GM13976 (cell line): Measurements from ENCODE around the gene PTPRE.
"Not testable (repeated sequence)": the region's sequence is repeated elsewhere in the genome, so short reads cannot be mapped to it uniquely, and the experiment has no call there.

Source experiments
- DNase-seq: peaks from one replicate; pipeline ENCODE4 v3.0.0; 2012; ENCODE audit warnings: low spot score
- CTCF ChIP-seq: IDR thresholded peaks from 2 replicates; pipeline ENCODE4 v1.5.1; 2012; ENCODE audit warnings: borderline replicate concordance, mild to moderate bottlenecking; ENCODE audit not compliant: insufficient read depth; ENCODE audit errors: extremely low read depth, missing control alignments, control extremely low read depth
- in situ Hi-C: fragments of 300-500 bp; cut with MboI; formaldehyde crosslinking; loops from one replicate; pipeline ENCODE4 v1.12.0; 2022; ENCODE audit warnings: low sequenced_read_pairs, mixed read lengths, inconsistent platforms; ENCODE audit not compliant: unreplicated experiment

PTPRE gene

DNA sequence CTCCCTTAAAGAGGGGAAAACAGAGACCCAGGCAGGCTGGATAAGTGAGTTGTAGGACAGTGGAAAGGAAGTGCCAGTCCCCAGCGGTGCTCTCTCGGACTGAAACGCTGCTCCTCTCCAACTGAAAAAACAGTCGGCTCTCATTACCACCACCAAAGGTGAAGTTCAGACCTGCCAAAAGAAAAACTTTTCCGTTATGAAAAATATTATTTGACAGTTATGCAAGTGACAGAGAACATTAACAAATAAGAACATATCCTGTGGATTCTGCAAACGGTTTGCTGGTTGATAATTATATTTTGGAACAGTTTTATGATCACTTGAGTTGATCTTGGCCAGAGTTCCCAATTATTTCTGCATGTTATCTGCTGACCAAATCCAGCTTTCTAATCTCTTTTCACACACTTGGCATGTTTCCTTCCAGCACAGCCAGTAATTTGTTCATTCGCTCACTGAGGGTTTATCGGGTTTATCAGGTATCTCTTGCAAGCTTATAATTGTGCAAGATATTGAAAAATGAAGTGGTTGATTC is 82.6 kb downstream of the PTPRE start:
- DNase-seq: no peak
- in situ Hi-C loops: no loop called here
- TF ChIP-seq CTCF: no peak

- DNase-seq, in situ Hi-C loops: not testable (repeated sequence)
Measured at GRCh38 chr10:127990132-127990788, 83.4 kb downstream of the PTPRE start.

- no peak for DNase-seq
- no peak for TF ChIP-seq CTCF
- in situ Hi-C loops: no loop called here
Measured at GRCh38 chr10:127990846-127991542, 84.1 kb downstream of the PTPRE start.

DNA sequence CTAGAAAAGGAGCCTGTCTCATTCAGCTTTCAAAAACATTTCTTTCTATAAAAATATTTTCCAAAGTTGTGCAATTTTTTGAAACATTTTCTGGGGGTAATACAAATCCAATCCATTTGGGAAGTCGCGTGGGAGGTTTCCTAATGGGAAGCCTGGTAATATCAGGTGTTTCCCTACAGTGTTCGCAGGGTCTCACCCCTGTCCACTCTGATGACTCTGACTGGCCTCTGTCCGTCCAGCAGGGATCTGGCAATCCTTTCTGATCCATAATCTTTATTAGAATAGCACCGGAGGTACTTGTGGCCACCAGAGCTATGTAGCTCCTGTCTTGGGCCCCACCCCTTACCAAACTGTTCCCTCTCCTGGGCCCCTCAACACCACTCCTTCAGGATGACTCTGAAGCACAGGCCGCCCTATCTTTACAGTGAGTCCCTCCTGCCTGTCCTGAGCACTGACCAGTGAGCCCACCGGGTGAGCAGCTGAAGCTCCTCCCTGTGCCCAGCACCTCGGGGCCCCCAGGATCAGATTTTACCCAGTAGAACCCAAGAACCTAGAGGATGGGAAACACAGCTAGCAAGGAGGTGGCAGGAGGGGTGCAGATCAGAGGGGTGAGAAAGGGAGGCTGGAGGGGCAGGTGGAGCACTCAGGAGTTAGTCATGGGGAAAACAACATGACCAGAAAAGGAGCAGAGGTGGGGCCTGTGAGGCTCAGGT is 84.8 kb downstream of the PTPRE start:
- no peak for TF ChIP-seq CTCF
- in situ Hi-C loops: no loop called here
- no peak for DNase-seq

DNA sequence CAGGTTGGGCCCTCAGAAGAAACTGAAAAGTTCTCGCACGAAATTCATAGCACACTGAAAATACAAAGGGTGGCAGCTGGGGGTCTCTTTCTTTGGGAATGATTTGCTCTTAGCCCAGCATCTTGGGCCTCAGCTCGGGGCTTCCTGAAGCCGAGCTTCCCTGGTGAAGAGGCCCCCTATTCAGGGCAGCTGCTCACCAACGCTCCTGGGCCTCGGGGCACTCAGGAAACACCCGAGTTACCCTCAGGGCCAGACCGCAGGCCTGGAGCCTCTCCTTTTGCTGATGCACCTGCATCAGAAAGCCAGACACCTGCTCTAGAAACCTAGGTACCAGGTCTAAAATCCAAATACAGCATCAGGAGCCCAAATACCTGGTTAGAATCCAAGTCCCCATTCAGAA is 85.5 kb downstream of the PTPRE start:
- no peak for TF ChIP-seq CTCF
- DNase-seq: no peak
- in situ Hi-C loops: no loop called here

DNA sequence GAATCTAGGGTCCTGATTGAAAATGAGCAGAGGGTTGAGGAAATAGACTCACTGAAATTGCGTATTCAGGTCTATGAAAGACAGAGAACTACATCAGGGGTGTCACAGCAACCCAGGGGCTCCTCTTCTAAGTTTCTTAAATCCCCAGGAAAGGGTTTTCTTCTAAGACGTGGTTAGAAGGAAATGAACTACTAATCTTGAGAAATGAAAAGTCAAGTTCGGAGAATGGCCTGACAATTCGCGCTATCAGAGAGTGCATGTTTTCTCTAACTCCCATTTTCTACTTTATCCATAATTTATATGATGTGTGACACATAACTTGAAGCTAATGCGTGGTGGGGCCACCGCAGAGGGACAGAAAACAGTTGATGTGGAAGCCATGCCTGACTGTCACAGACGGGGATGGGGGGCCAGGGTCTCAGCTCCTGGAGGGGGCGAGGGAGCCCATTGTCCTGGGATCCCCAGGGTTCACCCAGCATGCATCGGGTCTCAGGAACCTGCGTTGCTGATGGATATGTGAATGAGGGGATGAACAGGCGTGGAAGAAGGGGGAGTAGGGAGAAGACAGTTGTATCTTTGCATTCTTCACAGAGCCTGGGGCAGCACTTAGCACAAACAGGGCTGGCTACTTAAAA is 86.3 kb downstream of the PTPRE start:
- TF ChIP-seq CTCF: no peak
- in situ Hi-C loops: no loop called here
- DNase-seq: no peak
